HAP-1 (cell line): ENCODE results near the gene SASH1.

Source experiments
- DNase-seq, 2 experiments: peaks; one replicate each; pipeline ENCODE4 v3.0.0-alpha.2; 2016 to 2020; ENCODE audit warnings: low spot score in 2 of 2
- H3K27me3 ChIP-seq: fragments of 250-450 bp; sonication (Bioruptor Pico); 2 replicates; pipeline ENCODE4 v1.5.1; 2020; ENCODE audit warnings: low read depth, mild to moderate bottlenecking, moderate library complexity
- H3K36me3 ChIP-seq: fragments of 250-450 bp; sonication (Bioruptor Pico); replicated peaks from 2 replicates; pipeline ENCODE4 v1.5.1; 2020; ENCODE audit warnings: mild to moderate bottlenecking
- H3K4me1 ChIP-seq: fragments of 250-450 bp; sonication (Bioruptor Pico); 2 replicates; pipeline ENCODE4 v1.5.1; 2020; ENCODE audit warnings: mild to moderate bottlenecking
- H3K4me3 ChIP-seq: fragments of 250-450 bp; sonication (Bioruptor Pico); 2 replicates; pipeline ENCODE4 v1.5.1; 2020; ENCODE audit warnings: mild to moderate bottlenecking, moderate library complexity
- H3K9me3 ChIP-seq: fragments of 250-450 bp; sonication (Bioruptor Pico); 2 replicates; pipeline ENCODE4 v1.5.1; 2020; ENCODE audit warnings: mild to moderate bottlenecking, moderate library complexity
- in situ Hi-C: fragments of 300-500 bp; cut with MboI; formaldehyde crosslinking; loops from 3 replicates; pipeline ENCODE4 v1.14.3; 2020; ENCODE audit warnings: low sequenced_read_pairs, inconsistent platforms, mixed read lengths

Gene SASH1

DNA sequence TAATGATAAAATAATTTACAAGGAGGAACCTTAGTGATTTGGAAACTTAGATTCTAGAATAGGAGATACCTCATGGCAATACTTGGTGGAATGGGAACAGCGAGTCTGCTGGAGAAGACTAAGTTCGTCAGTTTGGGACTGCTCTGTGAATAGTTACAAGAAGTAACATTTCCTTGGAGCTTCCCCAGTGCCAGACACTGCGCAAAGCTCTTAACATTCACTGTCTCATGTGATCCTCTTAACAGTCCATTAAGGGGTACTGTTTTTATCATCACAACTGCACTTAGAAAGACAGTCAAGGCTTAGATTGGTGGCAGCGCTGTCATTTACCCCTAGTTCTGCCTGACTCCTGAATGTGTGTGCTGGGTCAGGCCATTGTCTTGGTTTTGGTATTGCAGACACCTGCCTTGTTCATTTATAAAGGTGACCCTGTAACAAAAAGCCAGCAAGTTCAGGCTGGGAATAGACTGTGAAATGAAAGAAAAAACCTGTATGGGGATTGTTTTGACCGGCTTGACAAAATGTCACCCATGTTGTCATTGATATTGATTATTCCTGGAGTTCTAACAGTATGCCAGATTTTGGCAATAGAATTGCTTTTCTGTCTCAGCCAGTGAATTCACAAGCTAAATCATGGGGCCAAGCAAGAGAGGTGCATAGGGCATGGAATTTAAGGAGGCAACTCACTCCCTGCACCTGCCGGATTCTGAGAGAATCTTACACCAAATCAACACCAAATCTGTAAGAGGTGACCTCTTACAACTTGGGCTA lies 118.4 kb downstream of the SASH1 start:
- no peaks in the 10 kb centered on the region for H3K4me1 ChIP-seq
- no peaks in the 10 kb centered on the region for H3K27me3 ChIP-seq

DNA sequence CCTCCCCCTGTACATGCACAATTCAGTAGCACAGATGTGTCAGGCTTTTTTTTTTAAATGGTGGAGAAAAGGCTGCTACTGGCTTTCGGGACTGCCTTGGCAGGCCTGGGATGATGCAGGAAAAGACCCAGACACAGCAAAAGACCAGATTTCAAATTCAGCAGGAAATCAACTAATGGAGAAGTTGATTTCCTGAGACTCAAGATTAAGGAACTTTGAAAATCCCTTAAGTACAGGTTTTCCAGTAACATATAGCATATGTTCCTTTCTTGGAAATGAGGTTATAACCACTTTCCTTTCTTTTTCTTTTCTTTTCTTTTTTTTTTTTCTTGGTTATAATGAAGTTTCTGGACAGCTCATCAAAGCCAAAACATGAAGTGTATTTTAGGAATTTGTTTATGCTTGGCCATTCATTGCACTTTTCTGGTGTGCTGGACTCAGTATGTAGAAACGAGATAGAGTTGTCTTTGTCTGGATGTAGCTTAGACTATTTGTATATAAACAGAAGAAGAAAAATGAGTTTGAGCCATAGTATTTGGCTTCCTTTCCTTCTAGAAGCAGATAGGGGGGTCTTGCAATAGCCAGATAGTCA lies 119.4 kb downstream of the SASH1 start:
- Histone ChIP-seq H3K4me3 (no peak overlapping the region), H3K27me3 (no peaks in the 10 kb centered on the region), H3K4me1 (no peaks in the 10 kb centered on the region), H3K36me3 (no peaks in the 10 kb centered on the region), H3K9me3 (no peaks in the 10 kb centered on the region)
- in situ Hi-C loops: loop anchor here (25.0 kb wide), 1 partner anchor 275 kb away; no protein-coding TSS in a partner anchor
- DNase-seq: no peak

More for the DNA sequence above, 118.4 kb downstream of the SASH1 start:
- in situ Hi-C loops: loop anchor here (25.0 kb wide), 1 partner anchor 274 kb away; no protein-coding TSS in a partner anchor
- no peak overlapping the region for H3K4me3 ChIP-seq
- H3K36me3 ChIP-seq: no peaks in the 10 kb centered on the region
- no peaks in the 10 kb centered on the region for H3K9me3 ChIP-seq
- no peak for DNase-seq

DNA sequence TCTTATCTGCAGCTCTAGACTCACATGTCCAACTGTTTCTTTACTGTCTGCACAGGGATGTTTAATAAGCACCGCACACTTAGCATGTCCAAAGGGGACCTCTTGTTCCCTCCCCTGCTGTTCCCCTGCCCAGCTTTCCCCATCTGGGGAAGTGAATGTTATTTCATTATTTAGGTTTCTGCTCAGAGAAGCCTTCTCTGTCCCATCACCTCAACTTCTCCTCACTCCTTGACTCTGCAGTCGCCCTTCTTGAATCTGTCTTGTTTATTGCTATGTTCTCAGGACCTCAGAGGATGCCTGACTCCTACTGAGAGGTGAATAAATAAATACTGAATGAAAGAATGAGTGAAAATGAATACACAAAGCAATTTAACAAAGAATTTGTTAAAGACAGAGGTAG lies 121.0 kb downstream of the SASH1 start:
- in situ Hi-C loops: loop anchor here (25.0 kb wide), 1 partner anchor 276 kb away; no protein-coding TSS in a partner anchor

DNA sequence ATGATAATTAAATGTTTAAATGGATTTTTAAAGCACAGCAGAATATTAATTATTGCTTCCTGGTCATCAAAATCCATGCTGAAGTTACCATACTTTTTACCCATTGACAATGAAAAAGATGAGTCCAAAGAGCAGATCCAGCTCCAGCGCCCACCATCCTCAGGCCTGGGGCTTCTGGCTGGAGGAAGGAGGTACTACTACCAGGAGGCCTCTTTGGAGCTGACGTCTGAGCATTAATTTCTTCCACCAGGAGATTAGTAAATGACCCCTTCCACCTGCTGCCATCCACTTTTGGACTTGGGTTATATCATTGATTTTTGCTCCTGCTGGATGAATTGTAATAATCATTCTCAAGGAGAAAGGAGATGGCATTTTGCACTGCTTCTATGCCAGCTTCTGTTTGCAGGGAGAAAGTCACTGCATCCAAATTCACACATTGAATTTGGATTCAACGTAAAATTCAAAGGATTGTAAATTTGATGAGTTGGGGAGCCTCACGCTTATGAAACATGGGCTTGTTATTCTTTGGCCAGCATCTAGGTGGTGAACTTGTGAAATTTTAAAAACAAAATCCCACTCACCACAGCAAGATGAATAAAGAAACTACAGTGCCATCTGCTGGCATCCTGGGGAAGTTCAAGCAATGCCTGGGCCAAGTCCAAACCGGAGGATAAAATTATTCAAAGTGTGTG lies 121.8 kb downstream of the SASH1 start:
- DNase-seq: peak; percentile 70 to 78
- Histone ChIP-seq H3K4me3 (no peak overlapping the region), H3K36me3 (no peaks in the 10 kb centered on the region), H3K9me3 (no peaks in the 10 kb centered on the region), H3K4me1 (no peaks in the 10 kb centered on the region), H3K27me3 (no peaks in the 10 kb centered on the region)
- in situ Hi-C loops: loop anchor here (25.0 kb wide), 1 partner anchor 277 kb away; no protein-coding TSS in a partner anchor

More for the DNA sequence above, 121.0 kb downstream of the SASH1 start:
- no peaks in the 10 kb centered on the region for H3K36me3 ChIP-seq
- no peak overlapping the region for H3K4me3 ChIP-seq
- H3K27me3 ChIP-seq: no peaks in the 10 kb centered on the region
- H3K4me1 ChIP-seq: no peaks in the 10 kb centered on the region
- DNase-seq: no peak
- no peaks in the 10 kb centered on the region for H3K9me3 ChIP-seq

DNA sequence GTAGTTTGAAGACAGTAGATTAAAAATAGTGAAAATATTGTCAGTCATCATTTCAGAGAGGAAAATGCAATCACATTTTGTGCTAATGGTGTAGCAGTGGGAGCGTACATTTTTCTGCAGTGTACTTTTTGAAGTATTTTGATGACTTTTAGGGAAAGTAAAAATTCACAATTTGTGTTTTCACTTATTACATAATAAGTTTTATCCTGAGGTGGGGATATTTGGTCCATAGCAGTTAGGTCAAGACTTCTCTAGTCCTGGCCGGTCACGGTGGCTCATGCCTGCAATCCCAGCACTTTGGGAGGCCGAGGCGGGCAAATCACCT lies 122.3 kb downstream of the SASH1 start:
- H3K4me3 ChIP-seq: no peak overlapping the region
- H3K4me1 ChIP-seq: no peaks in the 10 kb centered on the region
- no peak for DNase-seq
- H3K9me3 ChIP-seq: no peaks in the 10 kb centered on the region
- H3K27me3 ChIP-seq: no peaks in the 10 kb centered on the region
- in situ Hi-C loops: loop anchor here (25.0 kb wide), 1 partner anchor 278 kb away; no protein-coding TSS in a partner anchor
- no peaks in the 10 kb centered on the region for H3K36me3 ChIP-seq

DNA sequence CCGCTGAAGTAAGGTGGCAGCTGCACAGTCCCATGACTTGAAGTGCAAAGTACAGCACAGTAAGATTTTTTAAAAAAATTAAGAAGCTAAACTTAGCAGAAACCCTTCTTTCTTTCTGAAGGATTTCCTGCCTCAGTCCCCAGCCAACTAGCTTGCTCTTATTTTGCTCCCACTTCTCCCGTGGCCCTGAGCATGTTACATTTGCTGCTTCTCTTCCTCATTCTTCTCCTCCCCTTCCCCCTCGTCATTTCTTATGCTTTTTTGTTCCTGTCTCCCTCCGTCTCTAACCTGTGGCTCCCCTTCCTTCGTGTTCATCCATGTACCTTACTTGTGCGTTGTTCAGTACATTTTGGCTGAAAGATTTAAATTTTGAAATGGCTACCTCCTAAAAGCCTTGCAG lies 123.0 kb downstream of the SASH1 start:
- in situ Hi-C loops: loop anchor here (25.0 kb wide), 1 partner anchor 278 kb away; no protein-coding TSS in a partner anchor
- H3K27me3 ChIP-seq: no peaks in the 10 kb centered on the region
- no peaks in the 10 kb centered on the region for H3K9me3 ChIP-seq
- H3K36me3 ChIP-seq: no peaks in the 10 kb centered on the region
- no peak overlapping the region for H3K4me3 ChIP-seq
- peaks cover 1% of the 10 kb centered on the region for H3K4me1 ChIP-seq
- no peak for DNase-seq

DNA sequence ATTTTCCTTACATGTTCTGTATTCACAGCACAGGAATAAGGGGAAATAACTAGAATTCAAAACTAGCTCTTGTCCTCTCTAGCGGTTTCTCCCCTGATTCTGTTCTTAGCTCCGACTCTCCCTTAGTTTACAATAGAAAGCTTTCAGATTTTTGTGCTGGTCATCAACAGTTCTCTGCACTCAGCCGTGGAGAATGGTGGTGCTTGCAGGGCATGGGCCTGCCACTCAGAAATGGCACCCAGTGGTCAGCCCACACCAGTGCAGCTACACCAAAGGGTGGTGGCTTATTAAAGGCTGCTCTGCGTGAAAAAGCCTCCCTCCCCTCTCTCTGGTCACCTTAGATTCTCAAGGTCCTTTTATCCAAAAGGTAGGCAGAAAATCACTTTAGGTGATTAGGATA lies 123.5 kb downstream of the SASH1 start:
- DNase-seq: no peak
- Histone ChIP-seq H3K36me3 (no peaks in the 10 kb centered on the region), H3K4me3 (no peak overlapping the region), H3K4me1 (peaks cover 5% of the 10 kb centered on the region), H3K9me3 (no peaks in the 10 kb centered on the region), H3K27me3 (no peaks in the 10 kb centered on the region)
- in situ Hi-C loops: loop anchor here (25.0 kb wide), 1 partner anchor 279 kb away; no protein-coding TSS in a partner anchor

DNA sequence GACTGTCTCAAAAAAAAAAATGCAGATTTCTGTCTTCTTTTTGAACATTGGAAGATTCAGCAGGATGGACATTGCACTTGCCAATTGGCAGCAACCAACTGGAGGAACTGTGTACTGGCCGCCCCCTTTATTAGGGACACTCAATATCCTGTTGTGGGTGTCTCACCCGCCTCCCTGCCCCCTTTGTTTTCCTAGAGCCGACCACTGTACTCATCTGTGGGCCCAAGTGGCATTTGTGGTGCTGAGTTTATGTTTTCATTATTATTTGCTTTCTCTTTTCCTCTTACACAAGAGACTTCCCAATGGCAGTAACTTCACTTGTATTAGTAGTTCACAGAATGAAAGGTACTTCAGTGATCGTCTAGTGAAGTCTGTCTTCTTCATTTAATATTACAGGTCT lies 125.3 kb downstream of the SASH1 start:
- no peaks in the 10 kb centered on the region for H3K9me3 ChIP-seq
- no peak overlapping the region for H3K4me3 ChIP-seq
- no peaks in the 10 kb centered on the region for H3K27me3 ChIP-seq
- H3K4me1 ChIP-seq: peaks cover 9% of the 10 kb centered on the region
- in situ Hi-C loops: loop anchor here (25.0 kb wide), 1 partner anchor 281 kb away; no protein-coding TSS in a partner anchor
- no peaks in the 10 kb centered on the region for H3K36me3 ChIP-seq
- no peak for DNase-seq

DNA sequence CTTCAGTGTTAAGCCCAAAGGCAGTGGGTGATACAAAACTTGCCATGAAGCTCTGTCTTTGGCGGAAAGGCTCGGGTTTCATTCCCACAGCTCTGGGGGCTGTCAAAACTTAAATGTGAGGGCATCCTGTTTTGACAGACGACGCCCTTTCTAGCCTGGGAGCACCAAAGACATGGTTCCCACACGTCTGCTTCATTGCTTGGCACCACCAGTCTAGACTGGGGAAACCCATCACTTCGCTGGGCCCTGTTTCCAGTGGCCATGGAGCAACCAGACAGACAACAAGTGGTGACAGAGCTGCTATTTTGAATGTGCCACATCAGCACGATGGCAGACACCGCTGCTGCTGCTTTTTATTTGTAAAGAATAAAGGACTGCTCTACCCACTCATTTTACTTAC lies 127.5 kb downstream of the SASH1 start:
- Histone ChIP-seq H3K27me3 (no peaks in the 10 kb centered on the region), H3K4me1 (peaks cover 9% of the 10 kb centered on the region), H3K9me3 (no peaks in the 10 kb centered on the region), H3K36me3 (peaks cover 6% of the 10 kb centered on the region), H3K4me3 (no peak overlapping the region)
- in situ Hi-C loops: loop anchor here (25.0 kb wide), 1 partner anchor 283 kb away; no protein-coding TSS in a partner anchor
- DNase-seq: no peak

DNA sequence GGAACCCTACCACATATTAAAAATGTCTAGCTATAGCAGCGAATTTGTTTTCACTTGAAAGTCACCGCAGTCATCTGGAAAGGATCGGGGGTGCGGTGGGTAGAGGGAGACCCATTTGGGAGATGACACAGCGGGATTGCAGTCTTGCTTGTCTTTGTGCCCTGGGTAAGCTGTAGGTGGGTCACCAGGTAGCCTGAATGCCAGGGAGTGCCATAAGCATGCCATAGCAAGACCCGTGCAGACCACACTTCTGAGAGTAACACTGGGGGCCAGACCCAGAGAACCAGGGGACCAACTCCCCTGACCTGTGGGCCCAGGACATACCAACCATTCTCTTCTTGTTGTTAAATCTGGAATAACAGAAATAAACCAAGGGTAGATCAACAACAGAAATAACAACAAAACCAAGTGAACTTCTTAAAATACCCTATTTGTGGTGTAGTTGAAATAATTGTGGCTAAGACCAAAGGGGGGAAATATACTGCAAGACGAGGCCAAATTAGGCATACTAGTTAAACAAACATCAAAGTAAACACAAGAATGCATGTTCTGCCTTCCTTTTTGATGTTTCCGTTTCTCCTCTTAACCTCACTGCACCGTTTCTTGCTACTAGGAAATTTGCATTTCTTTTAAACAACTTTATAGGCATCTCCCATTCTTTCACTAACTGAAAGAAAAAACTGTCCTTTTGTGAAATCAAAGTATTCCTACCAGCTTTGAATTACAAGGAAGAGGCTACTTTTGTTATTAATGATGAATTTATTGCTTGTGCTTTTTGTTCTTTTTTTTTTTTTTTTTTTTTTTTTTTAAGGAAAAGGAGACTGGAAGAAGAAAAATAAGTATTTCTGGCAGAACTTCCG lies 128.2 kb downstream of the SASH1 start:
- Histone ChIP-seq H3K4me1 (peaks cover 9% of the 10 kb centered on the region), H3K4me3 (no peak overlapping the region), H3K27me3 (no peaks in the 10 kb centered on the region), H3K36me3 (peaks cover 6% of the 10 kb centered on the region), H3K9me3 (no peaks in the 10 kb centered on the region)
- DNase-seq: peak in 1 of 2 experiments; percentile 68
- in situ Hi-C loops: loop anchor here (25.0 kb wide), 1 partner anchor 284 kb away; no protein-coding TSS in a partner anchor

DNA sequence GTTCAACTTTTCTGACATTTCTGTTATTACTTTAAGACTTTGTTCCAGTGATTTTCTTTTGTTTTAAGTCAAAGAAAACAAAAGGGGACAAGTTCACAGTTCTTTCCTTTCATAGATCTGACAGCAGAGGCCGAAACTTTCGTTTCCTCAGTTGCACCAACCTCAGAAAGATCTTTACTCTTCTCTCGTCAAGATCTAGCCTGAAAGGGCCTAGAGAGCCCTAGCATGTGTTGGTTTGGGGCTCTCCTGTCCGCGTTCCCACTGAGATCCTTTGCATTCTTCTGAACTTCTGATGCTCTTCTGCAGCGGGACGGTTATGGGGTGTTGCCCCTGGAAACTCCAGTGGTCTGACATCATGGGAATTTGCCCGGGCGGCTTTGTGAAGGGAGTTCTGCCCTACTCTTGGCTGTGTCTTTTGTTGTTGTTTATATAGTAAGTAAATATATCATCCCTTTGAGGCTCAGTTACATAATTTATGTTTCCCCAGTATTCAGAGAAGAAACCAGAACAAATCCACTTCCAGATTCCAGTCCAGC lies 129.1 kb downstream of the SASH1 start:
- no peaks in the 10 kb centered on the region for H3K27me3 ChIP-seq
- no peak for DNase-seq
- peaks cover 9% of the 10 kb centered on the region for H3K4me1 ChIP-seq
- H3K4me3 ChIP-seq: no peak overlapping the region
- H3K9me3 ChIP-seq: no peaks in the 10 kb centered on the region
- peaks cover 6% of the 10 kb centered on the region for H3K36me3 ChIP-seq
- in situ Hi-C loops: loop anchor here (25.0 kb wide), 1 partner anchor 284 kb away; no protein-coding TSS in a partner anchor

DNA sequence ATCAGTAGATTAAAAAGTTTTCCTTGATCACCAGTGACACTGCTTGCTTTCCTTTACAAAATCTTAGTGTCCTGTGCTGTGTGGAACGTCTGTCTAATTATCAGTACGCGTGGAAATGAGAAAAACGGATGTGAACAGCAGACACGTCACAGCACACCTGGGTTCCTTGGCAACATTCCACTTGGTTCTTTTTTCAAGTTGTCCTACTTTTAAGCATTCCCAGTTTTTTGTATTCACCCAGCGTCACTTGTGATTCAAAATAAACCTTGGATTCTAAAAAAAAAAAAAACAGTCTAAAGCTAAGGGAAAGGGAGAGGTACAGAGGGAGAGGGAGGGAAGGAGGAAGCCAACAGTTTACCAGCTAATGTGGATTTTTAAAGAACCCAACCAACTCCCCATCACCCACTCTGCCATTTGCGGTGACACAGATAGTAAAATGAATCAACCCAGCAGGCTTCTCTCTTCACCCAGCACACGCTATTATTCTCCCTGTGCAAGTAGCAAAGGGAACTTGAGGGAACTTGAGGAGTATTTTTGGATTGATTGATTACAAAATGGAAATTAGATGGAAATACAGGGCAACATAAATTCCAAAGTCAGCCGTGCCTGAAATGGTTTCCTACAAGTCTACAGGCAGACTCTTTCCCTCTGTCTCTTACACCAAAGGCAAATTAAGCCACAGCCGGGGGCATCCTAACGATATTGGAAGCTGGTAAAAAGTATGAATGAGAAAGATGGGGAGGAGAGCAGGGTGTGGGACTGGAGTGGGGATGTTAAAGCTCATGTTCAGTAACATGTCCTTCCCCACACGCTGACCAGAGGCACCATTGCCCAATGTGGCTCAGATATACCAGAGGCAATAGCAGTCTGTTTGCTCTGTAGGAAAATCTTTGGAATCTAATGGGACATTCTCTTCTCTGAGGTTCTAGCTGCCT lies 129.8 kb downstream of the SASH1 start:
- Histone ChIP-seq H3K4me3 (no peak overlapping the region), H3K27me3 (no peaks in the 10 kb centered on the region), H3K9me3 (no peaks in the 10 kb centered on the region), H3K36me3 (peaks cover 6% of the 10 kb centered on the region), H3K4me1 (peaks cover 9% of the 10 kb centered on the region)
- in situ Hi-C loops: loop anchor here (25.0 kb wide), 1 partner anchor 285 kb away; no protein-coding TSS in a partner anchor
- no peak for DNase-seq
